Measurements from ENCODE around the gene HDAC3. TPM values are rescaled to one million over a fixed set of nuclear protein-coding genes. Genes with fewer than 3 reads are reported as not detected.

HDAC3 gene
- total and polyA plus RNA-seq, 12 donors, result 53.1 to 101 (median 80.5) TPM

DNA sequence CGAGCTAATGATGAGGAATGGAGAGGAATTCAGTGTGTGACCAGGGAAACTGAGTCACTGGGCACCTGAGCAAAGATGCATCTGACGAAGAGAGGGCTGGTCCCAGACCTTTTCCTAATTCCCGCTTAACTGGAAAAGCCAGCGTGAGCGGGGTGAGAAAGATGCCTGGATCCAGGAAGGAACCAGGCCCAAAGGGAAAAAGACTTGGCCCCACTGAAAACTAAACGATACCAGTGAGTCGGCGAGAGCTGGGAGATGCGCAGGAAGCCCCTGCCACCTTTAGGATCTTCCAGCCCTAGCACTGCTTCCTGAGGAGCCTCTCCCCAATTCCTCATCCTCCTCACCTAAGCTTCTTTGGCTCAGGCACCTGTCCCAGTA lies 15.1 kb upstream of the HDAC3 start:
- Histone ChIP-seq H3K4me3 (peak overlapping the region in 2 of 4 donors; percentile 24 to 66), H3K27ac (peak overlapping the region in 2 of 5 donors; percentile 17 to 62), H3K4me1 (replicated peaks in 1 of 2) (peaks cover 0 to 4% of the 10 kb centered on the region in 2 donors), H3K36me3 (replicated peaks in 1 of 2) (no peaks in the 10 kb centered on the region), H3K27me3 (no peaks in the 10 kb centered on the region), H3K9me3 (replicated peaks in 1 of 3) (no peaks in the 10 kb centered on the region)
- TF ChIP-seq POLR2A (IDR thresholded peaks at IDR 0.05), result no peak
- TF ChIP-seq, protein P1, sequence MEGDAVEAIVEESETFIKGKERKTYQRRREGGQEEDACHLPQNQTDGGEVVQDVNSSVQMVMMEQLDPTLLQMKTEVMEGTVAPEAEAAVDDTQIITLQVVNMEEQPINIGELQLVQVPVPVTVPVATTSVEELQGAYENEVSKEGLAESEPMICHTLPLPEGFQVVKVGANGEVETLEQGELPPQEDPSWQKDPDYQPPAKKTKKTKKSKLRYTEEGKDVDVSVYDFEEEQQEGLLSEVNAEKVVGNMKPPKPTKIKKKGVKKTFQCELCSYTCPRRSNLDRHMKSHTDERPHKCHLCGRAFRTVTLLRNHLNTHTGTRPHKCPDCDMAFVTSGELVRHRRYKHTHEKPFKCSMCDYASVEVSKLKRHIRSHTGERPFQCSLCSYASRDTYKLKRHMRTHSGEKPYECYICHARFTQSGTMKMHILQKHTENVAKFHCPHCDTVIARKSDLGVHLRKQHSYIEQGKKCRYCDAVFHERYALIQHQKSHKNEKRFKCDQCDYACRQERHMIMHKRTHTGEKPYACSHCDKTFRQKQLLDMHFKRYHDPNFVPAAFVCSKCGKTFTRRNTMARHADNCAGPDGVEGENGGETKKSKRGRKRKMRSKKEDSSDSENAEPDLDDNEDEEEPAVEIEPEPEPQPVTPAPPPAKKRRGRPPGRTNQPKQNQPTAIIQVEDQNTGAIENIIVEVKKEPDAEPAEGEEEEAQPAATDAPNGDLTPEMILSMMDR (IDR thresholded peaks at IDR 0.05), result no peak
- WGBS, 4 donors, result 56 to 66% (median 61%) methylated on average over 9 of the region's 9 CpGs
- DNase-seq, result no peak
- intact Hi-C loops (cut with DNase I), result no loop called here

DNA sequence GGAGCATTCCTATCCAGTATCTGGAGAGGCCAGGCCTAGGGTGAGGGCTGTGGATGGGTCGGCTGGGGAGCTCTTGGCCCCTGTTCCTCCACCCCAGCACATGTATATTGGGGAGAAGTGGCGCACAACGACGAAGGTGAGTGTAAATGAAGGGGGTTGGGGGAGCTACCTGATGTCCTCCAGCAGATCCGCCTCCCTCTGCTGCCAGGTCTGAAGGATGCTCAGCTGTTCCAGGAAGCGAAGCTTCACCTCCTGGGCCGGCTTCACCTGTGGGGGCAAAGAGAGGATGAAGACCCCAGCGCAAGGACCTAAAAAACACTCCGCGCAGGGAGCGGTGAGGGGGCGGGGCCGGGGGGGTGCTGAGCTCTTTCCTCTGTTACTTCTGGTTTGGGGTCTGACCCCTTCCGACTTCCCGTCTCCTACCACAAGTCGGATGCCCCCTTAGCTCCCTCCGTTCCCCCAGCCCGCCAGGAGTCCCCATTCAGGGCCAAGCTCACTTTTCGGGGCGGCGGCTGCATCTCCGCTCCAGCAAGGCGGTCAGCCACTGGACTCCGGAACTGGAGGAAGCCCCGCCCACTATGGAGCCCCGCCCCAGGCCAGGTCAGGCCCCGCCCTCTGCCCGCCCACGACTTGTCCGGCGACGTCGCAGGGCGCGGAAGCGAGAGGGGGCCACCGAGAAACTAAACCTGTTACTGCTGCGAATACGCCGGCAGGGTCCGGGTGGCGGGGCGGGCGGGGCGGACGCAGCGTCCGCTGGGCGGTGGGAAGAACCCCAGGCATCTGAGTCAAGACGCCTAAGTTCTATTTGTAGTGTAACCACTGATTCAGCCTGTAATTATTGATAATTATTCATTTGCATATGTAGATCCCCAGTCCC lies 14.4 kb upstream of the HDAC3 start, which contains the start of gene FCHSD1:
FCHSD1 (minus strand) TSS at position 568 of the 877 bp plus-strand sequence; CDS start at position 518, 50 bp downstream.
- peak; percentile 87 to 94 (median 91) for DNase-seq
- Histone ChIP-seq H3K9me3 (replicated peaks in 1 of 3) (no peaks in the 10 kb centered on the region), H3K4me3 (peak within 1 kb of the TSS in 3 of 4 donors; percentile 22 to 66 (median 24)), H3K36me3 (replicated peaks in 1 of 2) (peaks cover 0 to 4% of the 10 kb centered on the region in 2 donors), H3K27ac (peak within 1 kb of the TSS in 2 of 5 donors; percentile 17 to 62), H3K4me1 (replicated peaks in 1 of 2) (peaks cover 0 to 4% of the 10 kb centered on the region in 2 donors), H3K27me3 (no peaks in the 10 kb centered on the region)
- TF ChIP-seq, protein P1 (IDR thresholded peaks at IDR 0.05), result no peak
- TF ChIP-seq POLR2A (IDR thresholded peaks at IDR 0.05), result peak in 1 of 2 donors; percentile 43
- WGBS, 4 donors, result 1 to 11% (median 3%) methylated on average over 24 to 50 of the region's 50 CpGs
- intact Hi-C loops (cut with DNase I), result no loop called here

DNA sequence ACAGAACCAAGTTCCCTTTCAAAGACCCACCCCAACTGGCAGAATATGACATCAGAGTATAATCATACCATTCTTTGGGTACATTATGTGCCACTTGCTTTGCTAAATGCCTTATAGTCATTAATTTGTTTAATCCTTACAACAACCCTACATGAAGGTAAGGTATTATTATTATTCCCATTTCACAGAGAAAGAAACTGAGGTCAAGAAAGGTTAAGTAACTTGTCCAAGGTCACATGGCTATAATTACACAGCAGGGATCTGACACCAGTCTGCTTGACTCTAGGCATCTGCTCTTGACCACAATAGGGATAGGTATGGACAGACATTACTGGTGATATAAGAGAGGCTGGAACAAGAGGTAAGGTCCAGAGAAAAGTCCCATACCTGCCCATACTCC lies 13.3 kb upstream of the HDAC3 start:
- H3K4me1 ChIP-seq (replicated peaks in 1 of 2), result peaks cover 0 to 4% of the 10 kb centered on the region in 2 donors
- H3K4me3 ChIP-seq, result no peak overlapping the region
- H3K9me3 ChIP-seq (replicated peaks in 1 of 3), result no peaks in the 10 kb centered on the region
- intact Hi-C loops (cut with DNase I), result no loop called here
- no peak for TF ChIP-seq POLR2A (IDR thresholded peaks at IDR 0.05)
- TF ChIP-seq, protein P1 (IDR thresholded peaks at IDR 0.05), result no peak
- H3K36me3 ChIP-seq (replicated peaks in 1 of 2), result peaks cover 0 to 9% of the 10 kb centered on the region in 2 donors
- no peak overlapping the region for H3K27ac ChIP-seq
- DNase-seq, result no peak
- H3K27me3 ChIP-seq, result no peaks in the 10 kb centered on the region

DNA sequence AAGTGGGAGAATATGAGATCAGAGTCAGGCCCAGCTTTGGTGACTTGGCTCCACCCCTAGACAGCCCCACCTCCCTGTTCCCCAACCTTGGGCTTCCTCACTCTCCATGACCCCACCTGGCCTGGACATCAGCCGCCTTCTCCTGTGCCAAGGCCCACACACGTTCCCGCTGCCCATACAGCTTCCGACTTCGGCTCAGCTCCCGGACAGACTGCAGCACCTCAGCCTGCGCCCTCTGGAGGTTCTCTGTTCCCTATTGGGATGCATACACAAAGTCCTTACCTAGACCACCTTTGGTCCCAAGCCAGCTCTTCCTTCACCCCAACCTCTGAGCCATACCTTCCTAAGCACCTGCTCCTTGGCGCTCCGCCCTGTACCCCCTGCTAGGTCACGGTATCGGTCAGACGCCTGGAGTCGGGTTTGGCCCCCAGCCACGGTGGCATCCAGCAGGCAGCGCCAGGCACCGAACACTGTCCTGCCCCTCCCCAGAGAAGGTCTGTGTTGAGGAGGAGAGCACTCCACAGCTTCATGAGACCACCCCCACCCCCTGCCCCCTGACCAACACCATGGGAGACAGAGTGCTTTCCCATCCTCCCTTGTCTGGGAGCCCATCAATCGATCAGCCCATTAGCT lies 12.5 kb upstream of the HDAC3 start:
- no peak for TF ChIP-seq POLR2A (IDR thresholded peaks at IDR 0.05)
- TF ChIP-seq, protein P1 (IDR thresholded peaks at IDR 0.05), result no peak
- H3K4me1 ChIP-seq (replicated peaks in 1 of 2), result peaks cover 0 to 4% of the 10 kb centered on the region in 2 donors
- peaks cover 0 to 13% of the 10 kb centered on the region in 2 donors for H3K36me3 ChIP-seq (replicated peaks in 1 of 2)
- no peaks in the 10 kb centered on the region for H3K9me3 ChIP-seq (replicated peaks in 1 of 3)
- DNase-seq, result no peak
- no peak overlapping the region for H3K27ac ChIP-seq
- no peak overlapping the region for H3K4me3 ChIP-seq
- no peaks in the 10 kb centered on the region for H3K27me3 ChIP-seq
- 88 to 94% (median 93%) methylated on average over 17 of the region's 17 CpGs for WGBS, 4 donors
- intact Hi-C loops (cut with DNase I), result no loop called here
